Ishikawa (cell line): ENCODE data around the gene PSD.

Experiments used
- RAD21 ChIP-seq: IDR thresholded peaks from 2 replicates; pipeline ENCODE4 v1.6.1; 2012; ENCODE audit warnings: low read depth
- TAF1 ChIP-seq: IDR thresholded peaks from 2 replicates; pipeline ENCODE4 v1.6.1; 2012; ENCODE audit warnings: low read depth, mild to moderate bottlenecking
- TF ChIP-seq, protein P1 (sequence below): IDR thresholded peaks from 2 replicates; pipeline ENCODE4 v1.6.1; 2012; ENCODE audit warnings: low read depth, mild to moderate bottlenecking
- TF ChIP-seq, protein P2 (sequence below): IDR thresholded peaks from 2 replicates; pipeline ENCODE4 v1.6.1; 2012

DNA sequence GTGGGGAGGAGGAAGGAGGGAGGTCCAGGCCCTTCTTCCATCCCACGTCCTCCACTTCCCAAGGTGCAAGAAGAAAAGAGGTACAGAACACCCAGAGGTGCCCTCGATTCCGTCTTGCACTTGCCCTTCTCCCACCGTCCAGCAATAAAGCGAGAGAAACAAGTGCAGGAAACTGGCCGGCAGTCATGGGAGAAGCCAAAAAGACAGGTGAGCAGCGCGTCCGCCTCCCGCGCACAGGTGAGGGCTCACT lies 31.5 kb upstream of the PSD start:
- TF ChIP-seq, protein P1, sequence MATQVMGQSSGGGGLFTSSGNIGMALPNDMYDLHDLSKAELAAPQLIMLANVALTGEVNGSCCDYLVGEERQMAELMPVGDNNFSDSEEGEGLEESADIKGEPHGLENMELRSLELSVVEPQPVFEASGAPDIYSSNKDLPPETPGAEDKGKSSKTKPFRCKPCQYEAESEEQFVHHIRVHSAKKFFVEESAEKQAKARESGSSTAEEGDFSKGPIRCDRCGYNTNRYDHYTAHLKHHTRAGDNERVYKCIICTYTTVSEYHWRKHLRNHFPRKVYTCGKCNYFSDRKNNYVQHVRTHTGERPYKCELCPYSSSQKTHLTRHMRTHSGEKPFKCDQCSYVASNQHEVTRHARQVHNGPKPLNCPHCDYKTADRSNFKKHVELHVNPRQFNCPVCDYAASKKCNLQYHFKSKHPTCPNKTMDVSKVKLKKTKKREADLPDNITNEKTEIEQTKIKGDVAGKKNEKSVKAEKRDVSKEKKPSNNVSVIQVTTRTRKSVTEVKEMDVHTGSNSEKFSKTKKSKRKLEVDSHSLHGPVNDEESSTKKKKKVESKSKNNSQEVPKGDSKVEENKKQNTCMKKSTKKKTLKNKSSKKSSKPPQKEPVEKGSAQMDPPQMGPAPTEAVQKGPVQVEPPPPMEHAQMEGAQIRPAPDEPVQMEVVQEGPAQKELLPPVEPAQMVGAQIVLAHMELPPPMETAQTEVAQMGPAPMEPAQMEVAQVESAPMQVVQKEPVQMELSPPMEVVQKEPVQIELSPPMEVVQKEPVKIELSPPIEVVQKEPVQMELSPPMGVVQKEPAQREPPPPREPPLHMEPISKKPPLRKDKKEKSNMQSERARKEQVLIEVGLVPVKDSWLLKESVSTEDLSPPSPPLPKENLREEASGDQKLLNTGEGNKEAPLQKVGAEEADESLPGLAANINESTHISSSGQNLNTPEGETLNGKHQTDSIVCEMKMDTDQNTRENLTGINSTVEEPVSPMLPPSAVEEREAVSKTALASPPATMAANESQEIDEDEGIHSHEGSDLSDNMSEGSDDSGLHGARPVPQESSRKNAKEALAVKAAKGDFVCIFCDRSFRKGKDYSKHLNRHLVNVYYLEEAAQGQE = no peak
- TF ChIP-seq, protein P2, sequence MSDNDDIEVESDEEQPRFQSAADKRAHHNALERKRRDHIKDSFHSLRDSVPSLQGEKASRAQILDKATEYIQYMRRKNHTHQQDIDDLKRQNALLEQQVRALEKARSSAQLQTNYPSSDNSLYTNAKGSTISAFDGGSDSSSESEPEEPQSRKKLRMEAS = no peak
- TF ChIP-seq RAD21 (no peak), TAF1 (no peak; the same call in 1 of the 2 replicates)
